Activated T-cell treated with anti-CD3 and anti-CD28 coated beads, Interleukin-2, amount 50 U/mL, for 1 hour (primary cell): ENCODE results near the gene RNF223.

Experiments used
- DNase-seq: peaks from one replicate; pipeline ENCODE4 v3.0.0-alpha.2; 2020

The RNF223 gene

DNA sequence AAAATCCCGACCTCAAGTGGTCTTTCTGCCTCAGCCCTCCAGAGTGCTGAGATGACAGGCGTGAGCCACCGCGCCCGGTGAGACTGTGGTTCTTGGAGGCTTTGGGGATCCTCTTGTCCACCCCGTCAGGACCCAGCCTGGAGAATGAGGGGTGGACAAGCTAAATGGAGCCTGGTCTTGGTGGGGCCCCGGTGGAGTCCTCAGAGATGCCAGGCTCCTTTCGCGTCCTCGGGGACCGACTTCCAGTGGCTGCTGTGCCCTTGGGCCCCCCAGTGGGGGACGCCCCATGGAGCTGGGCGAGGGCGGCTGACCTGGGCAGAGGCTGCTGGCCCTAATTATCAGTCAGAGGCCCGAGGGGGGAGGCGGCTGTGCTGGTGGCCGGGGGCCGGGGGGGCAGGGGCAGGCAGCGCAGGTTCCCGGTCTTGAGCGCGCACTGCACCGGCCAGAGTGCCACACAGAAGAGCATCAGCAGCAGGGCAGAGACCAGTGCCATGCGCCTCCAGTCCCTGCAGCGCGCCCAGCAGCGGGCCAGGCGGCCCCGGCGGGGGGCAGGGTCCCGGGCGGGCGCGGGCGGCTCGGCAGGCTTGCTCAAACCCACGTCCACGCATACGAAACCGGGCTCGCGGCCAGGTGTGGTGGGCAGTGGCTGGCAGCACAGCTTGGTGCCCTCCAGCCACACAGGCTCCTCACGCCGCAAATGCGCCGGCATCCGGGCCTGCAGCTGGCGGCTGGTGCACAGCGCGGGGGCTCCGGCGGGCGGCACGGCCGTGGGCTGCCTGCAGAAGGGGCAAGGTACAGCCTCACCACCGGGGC lies 2.4 kb downstream of the RNF223 start:
- no peak for DNase-seq

DNA sequence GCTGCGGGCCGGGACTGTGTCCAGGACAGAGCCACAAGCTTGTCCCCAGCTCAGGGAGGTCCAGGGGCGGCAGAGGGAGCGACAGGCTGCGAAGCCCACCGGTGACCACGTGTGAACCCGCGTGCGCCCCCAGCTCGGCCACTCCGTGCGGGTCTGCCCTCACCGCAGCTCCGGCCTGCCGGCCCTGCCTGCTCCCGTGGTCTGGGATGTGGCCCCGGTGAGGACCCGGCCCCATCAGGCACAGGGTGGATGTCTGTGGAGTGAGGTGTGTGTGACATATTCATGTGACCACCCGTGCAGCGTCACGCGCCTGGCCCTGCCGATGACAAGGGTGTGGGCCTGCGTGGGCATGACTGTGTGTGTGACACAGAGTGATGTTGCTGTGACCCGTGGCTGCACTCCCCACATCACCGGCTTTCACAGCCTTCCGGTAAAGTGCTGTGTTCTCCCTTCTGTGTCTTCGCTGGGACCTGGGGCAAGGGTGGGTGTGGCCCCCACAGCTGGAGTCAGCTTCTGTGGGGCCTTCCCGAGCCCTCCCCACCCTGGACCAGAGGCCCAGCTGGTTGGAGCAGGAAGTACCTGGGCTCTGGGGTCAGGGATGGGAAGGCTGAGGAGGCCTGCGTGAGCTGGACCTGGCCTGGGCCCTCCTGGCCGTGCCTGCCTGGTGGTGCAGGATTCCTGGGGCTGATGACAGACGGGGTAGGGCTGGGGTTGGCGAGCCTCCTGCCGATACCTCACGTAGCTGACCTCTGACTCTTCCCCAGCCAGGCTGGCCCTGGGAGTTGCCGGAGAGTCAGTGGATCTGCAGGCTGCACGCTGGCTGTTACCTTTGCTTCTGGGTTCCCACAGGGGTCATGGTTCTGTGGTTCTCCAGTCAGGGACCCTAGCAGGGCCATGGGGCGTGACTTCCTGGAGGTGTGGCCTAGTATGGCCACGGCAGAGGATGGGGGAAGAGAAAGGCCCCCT lies 4.1 kb downstream of the RNF223 start:
- peak; percentile 37 for DNase-seq

DNA sequence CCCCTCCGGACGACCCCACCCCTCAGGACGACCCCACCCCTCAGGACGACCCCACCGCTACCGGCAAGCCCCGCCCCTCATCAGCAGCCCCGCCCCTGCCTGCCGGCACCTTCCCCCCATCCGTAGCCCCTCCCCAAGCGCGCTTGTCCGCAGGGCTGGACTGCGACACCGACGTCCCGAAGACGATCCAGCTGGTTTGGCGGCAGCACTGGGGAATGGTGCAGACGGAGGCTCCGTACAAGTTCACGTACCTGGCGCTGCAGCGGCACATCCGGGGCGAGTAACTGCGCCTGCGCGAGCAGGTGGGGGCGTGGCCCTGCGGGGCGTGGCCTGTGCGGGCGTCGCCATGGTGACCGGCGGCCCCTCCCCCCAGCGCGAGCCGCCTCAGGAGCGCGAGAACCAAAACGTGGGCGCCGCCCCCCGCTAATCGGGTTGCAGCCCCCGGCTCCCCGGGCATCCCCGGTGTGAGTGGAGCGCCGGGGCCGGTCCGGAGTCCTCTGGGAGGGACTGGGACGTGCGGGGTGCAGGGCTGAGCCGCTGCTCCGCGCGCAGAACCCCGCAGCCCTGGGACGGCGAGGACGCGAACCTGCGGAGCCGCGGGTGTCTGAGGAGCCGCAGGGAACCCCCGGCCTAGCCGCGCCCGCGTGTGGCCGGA lies 4.9 kb downstream of the RNF223 start:
- DNase-seq: peak; percentile 98

DNA sequence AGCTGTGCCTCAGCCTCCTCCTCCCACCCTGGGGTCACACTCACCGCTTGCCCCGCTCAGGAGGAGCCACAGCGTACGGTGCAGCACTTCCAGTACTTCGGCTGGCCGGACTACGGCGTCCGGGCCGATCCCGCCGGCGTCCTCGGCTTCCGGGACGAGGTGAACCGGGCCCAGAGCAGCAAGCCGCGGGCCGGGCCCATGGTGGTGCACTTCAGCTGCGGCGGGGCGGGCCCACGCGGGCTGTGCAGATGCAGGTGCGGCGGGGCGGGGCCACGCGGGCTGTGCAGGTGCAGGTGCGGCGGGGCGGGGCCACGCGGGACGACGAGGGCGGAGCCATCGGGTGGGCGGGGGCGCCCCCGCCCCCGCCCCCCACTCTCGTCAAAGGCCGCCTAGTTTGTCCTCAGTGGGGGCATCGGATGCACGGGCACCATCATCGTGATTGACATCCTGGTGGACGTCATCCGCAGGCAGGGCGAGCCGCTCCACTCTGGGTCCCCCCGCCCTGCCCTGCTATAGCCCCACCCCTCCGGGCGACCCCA lies 5.5 kb downstream of the RNF223 start:
- peak; percentile 77 for DNase-seq

DNA sequence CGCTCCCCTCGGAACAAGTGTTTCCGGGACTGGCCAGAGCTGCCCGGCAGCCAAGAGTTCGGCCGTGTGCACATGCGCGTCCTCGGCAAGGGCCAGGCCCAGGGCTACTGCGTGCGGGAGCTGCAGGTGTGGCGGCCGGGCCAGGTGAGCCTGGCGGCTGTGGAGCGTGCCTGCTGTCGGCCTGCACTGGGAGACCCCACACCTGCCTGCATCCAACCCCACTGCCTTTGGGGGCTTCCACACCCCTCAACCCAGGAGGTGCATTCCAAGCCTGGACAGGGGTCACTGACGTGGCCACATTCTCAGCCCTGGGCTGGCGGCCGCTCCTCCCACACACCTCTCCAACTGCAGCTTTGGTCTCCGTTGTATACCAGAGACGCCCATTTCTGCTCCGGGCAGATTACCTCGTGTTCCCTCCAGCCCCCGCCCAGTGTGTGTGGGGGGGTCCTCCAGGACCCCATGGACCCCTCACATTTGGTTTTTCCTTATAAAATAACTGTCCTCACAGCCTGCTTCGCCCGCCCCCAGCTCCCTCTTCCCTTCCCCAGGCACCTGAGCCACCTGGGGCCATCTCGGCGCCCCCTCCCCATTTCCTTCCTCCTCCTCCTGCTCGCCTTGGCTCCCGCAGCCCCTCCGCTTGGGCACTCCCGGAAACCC lies 6.1 kb downstream of the RNF223 start:
- DNase-seq: no peak

DNA sequence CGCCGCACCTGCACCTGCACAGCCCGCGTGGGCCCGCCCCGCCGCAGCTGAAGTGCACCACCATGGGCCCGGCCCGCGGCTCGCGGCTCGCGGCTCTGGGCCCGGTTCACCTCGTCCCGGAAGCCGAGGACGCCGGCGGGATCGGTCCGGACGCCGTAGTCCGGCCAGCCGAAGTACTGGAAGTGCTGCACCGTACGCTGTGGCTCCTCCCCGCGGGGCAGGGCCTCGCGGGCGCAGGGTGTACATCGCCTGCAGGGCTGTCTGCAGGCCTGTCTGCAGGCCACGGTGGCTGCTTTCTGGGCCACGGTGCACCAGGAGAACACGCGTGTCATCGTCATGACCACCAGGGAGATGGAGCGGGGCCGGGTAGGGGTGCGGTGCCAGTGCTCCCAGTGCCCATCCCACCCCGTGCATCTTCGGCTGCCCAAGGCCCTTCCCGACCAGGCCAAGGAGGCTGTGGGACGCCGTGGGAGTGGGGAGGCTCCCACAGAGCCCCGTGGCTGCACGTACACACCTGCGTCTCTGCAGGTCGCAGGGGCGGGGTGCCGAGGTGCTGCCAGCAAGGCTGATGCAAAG lies 6.7 kb downstream of the RNF223 start:
- peak; percentile 38 for DNase-seq

DNA sequence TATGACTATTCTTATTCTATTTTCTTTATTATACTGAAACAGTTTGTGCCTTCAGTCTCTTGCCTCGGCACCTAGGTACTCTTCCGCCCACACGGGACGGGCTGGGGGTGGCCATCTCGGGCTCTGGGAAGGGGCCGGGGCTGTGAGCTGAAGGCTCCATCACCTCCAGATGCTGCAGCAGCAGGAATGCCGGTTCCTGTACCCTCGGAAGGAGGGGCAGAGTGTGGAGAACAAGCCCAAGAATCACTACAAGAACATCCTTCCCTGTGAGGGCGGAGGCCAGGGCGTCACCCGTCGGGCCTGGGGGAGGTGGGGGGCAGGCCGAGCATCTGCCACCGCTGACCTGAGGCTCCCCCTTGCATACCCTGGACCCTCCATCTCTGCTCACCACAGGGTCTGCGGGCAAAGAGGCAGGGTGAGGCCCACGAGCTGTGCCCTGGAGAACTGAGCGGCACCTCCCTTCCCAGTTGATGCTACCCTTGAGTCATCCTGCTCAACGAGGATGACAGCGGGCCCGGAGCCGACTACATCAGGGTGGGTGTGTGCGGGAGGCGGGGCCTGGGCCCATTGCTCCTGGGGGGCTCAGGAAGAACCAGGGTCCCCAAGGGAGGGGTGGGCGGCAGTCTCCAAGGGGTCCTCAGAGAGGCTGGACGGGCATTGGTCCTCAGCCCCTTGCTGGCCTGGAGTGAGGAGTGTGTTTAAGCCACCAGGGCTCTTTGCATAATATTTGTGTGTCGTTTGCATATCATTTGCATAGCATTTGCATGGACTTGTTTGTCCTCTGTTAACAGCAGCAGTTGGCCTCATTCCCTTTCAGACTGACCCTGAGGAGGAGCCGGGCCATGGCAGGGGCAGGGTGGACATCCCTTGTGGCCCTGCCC lies 7.5 kb downstream of the RNF223 start:
- peak; percentile 49 for DNase-seq

DNA sequence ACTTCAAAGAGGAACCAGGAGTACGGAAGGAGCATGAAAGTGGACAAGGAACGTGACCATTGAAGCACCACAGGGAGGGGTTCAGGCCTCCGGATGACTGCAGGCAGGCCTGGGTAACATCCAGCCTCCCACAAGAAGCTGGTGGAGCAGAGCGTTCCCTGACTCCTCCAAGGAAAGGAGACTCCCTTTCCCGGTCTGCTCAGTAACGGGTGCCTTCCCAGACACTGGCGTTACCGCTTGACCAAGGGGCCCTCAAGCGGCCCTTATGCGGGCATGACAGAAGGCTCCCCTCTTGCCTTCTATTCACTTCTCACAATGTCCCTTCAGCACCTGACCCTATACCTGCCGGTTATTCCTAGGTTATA lies 8.2 kb downstream of the RNF223 start:
- DNase-seq: peak; percentile 41

DNA sequence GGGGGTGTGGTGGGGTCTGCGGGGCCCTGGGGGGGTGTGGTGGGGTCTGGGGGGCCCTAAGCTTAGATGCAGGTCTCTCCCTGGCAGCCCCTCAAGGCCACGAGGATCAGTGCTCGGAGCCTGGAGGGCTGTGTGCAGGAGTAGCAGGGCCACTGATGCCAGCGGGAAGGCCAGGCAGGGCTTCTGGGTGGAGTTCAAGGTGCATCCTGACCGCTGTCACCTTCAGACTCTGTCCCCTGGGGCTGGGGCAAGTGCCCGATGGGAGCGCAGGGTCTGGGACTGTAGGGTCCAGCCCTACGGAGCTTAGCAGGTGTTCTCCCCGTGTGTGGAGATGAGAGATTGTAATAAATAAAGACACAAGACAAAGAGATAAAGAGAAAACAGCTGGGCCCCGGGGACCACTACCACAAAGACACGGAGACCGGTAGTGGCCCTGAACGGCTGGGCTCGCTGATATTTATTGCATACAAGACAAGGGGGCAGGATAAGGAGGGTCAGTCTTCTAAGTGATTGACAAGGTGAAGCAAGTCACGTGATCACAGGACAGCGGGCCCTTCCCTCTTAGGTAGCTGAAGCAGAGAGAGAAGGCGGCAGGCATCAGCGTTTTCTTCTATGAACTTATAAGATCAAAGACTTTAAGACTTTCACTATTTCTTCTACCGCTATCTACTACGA lies 8.7 kb downstream of the RNF223 start:
- no peak for DNase-seq

DNA sequence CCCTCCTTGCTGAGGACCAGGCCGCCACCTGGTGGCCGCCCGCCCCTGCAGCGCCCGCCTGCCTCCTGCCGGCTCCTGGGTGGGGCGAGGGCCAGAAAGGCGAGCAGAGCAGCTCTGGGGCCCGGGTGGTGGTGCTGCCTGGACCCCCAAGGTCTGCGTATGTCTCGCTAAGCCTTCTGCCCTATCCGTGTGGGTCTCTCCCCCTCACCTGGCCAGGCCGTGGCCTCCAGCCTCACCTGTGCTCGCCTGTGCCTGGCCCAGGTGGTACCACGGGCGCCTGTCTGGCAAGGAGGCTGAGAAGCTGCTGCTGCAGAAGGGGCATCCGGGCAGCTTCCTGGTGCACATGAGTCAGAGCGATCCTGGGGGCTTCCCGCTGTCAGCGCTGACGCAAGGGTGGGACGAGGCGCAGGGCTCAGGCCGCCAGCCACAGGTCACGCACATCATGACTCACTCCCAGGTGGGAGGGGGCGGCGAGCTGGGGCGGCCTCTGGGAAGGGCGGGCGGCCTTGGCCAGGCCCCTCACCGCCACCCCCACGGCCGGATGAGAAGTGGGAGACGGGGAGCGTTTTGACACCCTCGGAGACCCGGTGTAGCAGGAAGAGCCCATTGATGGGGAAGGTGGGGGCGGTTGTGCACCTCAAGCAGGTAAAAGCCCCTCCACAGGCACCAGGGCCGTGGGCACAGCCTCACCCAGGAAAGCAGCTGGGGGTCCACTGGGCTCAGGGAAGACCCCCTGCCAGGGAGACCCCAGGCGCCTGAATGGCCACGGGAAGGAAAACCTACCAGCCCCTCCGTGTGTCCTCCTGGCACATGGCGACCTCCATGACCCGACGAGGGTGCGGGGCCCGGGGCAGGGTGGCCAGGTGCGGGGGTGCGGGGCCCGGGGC lies 9.9 kb downstream of the RNF223 start:
- DNase-seq: peak; percentile 87

DNA sequence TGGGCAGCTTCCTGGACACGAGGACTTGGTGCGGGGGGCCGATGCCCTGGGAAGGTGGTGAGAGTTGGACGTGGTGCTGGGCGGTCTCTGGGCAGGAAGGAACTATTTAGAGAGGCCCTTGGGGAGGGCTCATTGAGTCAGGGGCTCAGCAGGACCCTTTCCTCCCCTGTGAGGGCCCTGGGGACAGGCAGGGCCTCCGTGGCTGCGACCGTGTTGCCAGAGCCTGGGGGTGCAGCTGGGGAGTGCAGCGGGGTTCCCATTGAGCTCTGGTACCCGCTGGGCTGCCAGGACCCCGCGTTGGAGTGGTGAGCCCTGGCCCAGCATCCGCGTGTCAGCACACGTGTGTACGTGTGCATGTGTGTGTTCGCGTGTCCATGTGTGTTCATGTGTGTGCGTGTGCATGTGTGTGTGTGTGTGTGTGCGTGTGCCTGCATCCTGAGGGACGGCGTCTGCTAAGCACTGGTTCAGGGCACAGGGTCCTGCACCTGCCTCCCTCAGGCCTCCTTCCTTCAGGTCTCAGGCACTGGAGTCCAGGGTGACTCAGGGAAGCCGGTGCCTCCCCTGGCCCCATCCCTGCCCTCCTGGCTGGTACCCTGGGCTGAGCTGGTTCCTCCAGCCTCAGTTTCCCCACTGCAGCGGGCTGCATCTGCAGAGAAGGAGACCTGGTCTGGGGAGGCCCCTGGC lies 10.7 kb downstream of the RNF223 start:
- DNase-seq: no peak

DNA sequence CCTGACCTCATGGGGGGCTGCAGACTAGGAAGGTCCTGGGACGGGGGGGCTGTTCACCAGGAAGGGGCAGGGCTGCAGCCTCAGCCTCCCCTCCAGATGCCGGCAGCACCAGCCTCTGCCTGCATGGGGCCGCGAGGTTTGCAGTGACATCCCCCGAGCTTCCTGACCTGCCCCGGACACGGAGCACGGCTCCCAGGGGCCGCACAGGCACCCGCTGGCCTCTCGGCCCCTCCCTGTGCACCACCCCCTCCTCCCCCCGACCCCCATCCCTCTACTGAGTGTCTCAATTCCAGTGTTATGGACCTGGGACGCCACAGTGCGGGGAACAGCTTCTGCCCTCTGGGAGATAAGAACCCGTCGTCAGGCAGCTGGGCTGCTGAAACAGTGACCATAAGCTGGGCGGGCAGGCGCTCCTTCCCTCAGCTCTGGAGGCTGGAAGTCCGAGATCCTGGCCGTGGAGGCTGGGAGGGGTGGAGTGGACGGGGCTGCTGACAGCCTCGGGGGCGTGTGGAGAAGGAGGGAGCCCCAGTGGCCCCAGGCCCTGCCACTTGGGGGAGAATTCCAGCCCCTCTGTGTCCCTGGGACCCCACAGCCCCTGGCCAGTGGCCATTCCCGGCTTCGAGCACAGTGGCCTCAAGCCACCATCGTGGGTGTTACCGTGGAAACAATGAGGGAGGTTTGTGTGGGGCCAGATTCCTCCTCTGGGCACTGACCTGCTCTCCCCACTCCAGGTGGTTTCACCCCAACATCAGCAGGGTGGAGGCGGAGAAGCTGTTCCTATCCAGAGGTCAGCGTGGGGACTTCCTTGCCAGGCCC lies 11.6 kb downstream of the RNF223 start:
- peak; percentile 37 for DNase-seq

DNA sequence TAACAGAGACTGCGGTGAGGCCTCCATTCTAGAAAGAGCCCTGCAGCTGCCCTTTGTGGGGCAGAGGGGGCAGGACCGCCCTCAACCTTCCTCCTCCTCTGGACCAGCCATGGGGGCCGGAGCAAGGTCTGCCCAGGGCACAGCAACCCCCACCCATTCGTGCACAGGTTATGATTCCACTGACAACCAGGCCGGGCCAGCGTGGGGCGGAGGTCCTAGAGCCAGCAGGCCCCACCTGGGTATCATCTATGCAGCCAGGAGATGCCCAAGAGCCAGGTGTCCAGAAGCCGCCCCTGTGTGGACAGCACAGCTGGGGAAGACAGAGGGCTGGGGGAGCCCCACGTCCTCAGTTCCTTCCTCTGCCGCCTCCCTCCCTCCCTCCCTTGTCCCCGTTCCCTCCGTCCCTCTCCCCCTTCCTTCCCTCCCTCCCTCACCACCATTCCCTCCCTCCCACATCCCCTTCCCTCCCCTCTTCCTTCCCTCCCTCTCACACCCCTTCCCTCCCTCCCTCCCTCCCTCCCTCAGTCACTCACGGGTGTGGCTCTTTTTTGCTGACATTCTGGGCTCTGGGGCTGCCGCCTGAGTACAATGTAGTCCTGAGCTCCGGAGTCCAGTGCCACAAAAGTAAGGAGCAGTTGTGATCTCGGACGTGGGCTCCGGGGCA lies 12.3 kb downstream of the RNF223 start:
- DNase-seq: no peak

DNA sequence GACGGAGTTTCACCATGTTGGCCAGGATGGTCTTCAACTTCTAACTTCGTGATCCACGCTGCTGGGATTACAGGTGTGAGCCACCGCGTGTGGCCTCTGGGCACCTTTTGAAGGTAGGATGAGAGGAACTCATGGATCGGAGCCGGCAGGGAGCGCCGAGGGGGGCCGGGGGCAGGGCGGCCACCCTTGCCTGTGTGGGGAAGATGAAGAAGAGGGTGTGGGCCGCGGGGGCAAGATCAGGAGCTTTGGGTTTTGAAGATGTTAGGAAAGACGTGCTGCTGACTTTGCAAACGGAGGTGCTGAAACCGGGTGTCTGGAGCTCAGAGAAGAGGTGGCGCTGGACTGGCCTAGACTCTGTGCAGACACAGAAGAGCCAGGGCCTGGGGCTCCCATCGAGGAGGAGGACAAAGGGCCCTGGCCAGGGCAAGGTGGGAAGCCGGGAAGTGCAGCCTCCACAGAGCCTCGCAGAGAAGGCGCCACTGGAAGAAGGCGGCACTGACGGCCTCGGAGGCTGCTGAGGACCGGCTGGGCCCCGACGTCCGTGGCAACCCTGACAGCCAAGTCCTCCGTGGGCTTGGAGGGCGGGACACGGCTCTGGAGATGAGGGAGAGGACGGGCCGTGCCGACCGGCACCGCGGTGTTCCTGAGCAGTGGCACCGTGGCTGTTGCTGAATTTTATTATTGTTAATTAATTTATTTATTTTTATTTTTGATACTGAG lies 13.7 kb downstream of the RNF223 start:
- DNase-seq: no peak

DNA sequence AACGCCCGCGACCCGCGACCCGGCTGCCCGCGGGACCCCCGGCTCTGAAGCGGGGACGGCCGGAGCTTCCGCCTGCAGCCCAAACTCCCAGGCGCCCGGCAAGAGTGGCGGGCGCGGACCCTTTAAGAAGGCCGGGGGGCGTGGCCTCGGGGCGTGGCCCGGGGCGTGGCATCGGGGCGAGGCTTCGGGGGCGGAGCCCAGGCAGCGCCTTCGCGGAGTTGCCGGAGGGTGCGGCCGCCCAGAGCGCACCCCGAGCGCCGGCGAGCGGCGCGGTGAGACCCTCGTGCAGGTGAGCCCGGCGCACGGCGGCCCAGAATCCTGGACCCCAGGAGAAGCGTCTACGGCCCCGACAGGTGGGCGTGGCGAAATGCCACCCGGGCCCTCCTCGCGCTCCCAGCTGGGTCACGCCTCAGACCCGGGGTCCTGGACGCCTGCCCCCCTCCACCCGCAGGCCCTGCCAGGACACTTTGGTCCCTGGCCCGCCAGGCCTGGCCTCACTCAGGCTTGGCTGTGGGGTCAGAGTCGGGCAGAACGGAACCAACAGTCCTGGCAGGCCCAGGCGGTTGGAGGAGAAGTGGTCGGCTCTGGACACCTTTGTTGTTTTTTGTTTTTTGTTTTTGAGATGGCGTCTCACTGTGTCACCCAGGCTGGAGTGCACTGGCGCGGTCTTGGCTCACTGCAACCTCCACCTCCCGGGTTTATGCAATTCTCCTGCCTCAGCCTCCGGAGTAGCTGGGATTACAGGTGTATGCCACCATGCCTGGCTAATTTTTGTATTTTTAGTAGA lies 14.4 kb downstream of the RNF223 start:
- DNase-seq: peak; percentile 97
